Amygdala (tissue), 56 donors: Measurements from ENCODE around the gene DNAH14.
"Not testable (repeated sequence)": the region's sequence is repeated elsewhere in the genome, so short reads cannot be mapped to it uniquely, and the experiment has no call there.

Source experiments
- DNase-seq, 56 donors: peaks; one replicate each; lab custom pipeline; 2025; lab: John Stamatoyannopoulos, UW

DNAH14 gene

DNA sequence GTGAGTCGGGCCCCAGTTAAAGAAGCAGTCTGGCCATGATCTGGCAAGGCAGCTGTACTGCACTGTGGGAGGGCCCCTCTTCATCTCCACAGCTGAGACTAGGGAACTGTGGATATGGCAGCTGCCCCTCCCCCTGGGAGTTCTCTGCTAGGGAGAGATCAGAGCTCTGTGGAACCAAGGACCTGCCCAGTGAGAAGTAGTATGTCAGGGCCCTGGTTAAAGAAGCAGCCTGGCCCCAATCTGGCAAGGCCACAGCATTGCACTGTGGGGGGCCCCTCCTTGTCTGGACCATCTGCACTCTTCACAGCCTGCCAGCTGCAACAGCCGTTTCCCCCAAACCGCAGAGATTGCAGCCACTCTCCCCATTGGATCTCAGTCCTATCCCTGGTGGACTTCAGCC lies 208.5 kb downstream of the DNAH14 start:
- no peak for DNase-seq

DNA sequence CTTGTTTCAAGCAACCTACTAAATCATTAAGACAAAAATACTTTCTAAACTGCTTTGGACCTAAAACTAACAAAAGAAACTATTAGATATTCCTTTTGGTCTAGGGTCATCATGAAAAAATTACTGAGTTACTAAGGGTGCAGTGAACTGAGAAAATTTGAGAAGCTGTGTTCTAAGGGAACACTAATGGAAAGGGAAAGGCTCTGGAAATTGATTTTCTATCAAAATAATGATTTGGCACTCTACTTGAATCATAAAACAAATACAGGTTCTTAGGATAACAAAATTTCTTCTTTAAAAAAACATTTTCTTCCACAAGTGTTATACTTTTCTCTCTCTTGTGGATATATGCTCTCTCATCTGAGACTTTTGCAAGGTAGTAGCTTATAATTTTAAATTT lies 213.5 kb downstream of the DNAH14 start:
- DNase-seq = no peak

DNA sequence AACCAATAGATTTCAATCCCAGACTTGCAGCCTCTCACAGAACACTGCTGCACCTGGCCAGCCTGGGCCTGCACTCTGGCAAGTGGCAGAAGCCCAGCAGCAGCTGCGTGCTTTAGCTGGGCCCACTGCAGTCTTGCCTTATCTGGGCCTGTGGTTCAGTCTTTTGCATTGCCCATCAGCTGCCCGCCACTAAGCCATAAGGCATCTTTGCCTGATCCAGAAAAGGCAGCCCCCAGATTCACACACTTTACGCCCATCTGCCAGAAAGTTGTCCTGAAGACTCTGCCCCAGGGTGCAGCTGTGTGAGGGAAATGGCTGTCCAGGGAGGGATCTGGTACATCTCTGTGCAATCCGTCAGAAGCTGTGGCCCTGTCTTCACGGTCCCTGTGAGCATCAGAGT lies 217.0 kb downstream of the DNAH14 start:
- no peak for DNase-seq

DNA sequence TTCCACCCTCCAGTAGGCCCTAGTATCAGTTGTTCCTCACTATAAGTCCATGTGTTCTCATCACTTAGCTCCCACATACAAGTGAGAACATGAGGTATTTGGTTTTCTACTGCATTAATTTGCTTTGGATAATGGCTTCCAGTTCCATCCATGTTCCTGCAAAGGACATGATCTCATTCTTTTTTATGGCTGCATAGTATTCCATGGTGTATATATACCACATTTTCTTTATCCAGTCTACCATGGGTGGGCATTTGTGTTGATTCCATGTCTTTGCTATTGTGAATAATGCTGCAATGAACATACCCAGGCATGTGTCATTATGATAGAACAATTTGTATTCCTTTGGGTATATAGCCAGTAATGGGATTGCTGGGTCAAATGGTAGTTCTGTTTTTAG lies 218.3 kb downstream of the DNAH14 start:
- not testable (repeated sequence) for DNase-seq

DNA sequence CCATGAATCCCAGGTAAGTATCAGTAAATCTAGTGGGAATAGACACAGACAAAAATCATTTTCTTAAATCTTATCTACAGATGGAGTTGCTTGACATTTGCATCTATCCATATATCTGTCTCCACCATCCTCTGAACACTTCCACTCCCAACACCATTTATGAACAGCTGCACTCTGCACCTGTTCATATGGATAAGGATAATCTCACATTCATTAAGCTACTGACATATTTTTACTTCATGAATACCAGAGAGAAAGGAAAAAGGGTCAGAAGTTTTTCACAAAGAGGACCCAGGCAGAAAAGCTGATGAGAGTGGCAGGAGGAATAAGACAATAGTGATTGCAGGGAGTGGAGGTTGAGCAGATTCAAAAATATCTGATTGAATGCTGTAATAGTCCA lies 222.6 kb downstream of the DNAH14 start:
- no peak for DNase-seq

DNA sequence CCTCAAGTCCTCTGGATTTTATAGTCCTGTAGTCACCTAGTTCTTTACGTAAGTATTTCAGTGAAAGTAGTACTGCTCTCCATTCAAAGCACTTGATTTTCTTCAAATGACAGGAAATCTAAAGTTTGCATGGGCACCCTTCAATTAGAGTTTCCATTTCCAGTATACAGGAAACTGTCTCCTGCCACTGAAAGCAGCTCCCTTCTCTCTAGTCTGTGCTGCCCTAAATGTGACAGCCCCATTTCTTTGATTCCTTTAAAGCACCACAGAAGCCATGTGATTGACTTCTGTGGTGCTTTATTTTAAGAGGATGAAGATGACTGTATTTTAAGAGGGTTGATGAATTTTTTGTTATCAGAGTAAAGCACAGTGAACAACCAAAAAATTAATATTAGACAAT lies 226.1 kb downstream of the DNAH14 start:
- DNase-seq = no peak

DNA sequence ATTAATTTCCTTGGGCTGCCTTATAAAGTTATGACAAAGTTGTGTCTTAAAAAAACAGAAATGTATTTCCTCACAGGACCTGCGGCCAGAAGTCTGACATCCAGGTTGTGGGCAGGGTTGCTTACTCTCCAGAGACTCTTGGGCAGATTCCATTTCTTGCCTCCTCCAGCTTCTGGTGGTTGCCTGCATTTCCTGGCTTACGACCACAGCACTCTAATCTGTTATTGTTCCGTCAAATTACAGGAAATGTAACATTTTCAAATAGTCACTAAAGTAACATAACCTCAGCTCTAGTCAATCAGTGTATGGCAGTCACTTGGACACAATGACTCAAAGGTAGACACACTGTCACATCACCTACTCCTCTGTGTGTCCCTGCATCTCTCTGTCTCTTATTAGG lies 226.8 kb downstream of the DNAH14 start:
- DNase-seq = no peak

DNA sequence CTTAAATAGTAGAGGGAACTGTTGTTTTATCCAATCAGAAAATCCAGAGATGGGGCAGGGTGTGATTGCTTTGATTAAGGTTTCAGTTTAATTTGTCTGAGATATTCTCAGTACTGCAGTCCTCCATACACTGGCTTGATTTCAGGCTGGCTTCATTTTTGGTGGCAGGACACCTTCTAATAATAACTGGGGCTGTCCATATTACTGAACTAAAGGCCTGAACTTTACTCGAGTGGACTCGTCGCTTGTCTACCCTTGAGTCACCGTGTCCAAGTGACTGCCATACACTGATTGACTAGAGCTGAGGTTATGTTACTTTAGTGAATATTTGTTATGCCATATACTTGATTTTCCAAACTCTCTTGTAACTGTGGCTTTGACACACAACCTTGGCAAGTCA lies 228.8 kb downstream of the DNAH14 start:
- no peak for DNase-seq

DNA sequence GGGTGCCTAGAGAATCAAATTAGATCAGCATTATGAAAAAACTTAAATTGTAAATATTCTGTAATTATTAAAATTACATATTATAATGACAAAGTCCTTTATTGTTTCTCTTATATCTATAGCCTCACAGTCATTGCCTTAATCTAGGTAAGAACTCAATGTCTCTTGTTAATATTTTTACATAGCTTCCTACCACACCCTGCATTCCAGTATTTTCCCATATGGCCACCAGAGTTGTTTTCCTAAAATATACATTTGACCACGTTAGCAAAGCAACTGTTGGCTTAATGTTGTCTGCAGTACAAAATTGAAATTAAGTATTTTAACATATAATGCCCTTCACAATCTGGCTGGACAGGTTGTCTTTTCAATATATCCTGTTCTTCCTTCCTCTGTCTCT lies 230.3 kb downstream of the DNAH14 start:
- DNase-seq = no peak

DNA sequence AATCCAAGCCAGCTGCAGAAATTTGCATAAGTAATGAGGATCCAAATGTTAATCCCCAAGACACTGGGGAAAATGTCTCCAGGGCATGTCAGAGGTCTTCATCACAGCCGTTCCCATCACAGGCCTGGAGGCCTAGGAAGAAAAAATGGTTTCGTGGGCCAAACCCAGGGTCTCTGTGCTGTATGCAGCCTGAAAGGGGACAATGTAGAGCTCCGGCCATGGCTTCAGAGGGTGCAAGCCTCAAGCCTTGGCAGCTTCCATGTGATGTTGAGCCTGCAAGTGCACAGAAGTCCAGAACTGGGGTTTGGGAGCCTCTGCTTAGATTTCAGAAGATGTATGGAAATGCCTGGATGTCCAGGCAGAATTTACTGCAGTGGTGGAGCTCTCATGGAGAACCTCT lies 247.9 kb downstream of the DNAH14 start:
- not testable (repeated sequence) for DNase-seq

DNA sequence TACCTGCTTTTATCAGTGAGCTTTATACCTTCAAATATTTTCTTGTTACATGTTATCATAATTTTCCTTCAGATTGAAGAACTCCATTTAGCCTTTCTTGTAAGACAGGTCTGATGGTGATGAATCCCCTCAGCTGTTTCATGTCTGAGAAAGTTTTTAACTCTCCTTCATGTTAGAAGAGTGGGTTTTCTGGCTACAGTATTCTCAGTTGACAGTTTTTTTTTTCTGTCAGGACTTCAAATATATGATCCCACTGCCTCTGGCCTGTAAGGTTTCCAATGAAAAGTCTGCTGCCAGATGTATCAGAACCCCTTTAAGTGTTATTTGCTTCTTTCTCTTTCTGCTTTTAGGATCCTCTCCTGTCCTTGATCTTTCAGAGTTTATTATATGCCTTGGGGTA lies 250.2 kb downstream of the DNAH14 start:
- no peak for DNase-seq

DNA sequence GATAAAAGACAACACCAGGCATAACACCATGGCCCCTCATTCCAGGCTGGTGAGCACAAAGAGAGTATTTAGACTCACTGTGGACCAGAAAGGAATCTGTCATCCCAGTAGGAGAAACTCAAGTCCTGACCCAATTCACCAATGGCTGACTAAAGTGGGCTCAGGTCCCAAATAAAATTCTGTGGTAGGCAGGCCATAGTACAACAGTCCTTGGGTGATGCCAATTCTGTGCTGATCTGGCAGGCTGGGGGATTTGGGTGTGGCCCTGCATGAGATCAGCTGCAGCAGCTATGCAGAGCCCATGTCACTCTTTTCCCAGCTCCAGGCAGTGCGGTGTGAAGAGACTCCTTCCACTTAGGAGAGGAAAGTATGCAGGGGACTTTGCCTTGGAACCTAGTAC lies 253.2 kb downstream of the DNAH14 start:
- DNase-seq = no peak

DNA sequence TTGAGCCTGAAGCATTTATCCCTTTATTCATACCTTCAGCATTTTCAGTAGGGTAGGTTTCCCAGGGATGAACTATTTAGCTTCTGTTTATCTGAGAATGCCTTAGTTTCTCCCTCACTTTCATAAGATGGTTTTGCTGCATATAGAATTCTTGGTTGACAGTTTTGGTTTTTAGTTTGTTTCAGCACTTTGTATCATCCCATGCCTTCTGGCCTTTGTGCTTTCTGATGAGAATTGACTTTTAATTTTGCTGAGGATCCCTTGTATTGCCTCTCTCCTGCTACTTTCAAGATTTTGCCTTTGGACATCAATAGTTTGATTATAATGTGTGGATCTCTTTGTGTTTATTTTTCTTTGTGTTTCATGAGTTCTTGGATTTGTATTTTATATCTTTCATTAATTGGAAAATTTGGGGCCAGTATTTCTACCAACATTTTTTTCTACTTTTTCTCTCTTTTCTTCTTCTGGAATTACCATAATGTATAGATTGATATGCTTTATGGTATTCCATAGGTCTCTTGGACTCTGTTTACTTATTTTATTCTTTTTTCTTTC lies 261.8 kb downstream of the DNAH14 start:
- no peak for DNase-seq

DNA sequence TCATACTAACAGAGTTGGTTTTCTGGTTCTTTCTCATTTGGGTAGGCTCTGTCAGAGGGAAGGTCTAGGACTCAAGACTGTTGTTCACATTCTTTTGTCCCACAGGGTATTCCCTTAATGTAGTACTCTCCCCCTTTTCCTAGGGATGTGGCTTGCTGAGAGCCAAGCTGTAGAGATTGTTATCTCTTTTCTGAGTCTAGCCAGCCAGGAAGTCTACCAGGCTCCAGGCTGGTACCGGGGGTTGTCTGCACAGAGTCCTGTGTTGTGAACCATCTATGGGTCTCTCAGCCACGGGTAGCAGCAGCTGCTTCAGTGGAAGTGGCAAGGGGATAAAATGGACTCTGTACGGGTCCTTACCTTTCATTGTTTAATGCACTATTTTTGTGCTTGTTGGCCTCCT lies 272.0 kb downstream of the DNAH14 start:
- DNase-seq = no peak

DNA sequence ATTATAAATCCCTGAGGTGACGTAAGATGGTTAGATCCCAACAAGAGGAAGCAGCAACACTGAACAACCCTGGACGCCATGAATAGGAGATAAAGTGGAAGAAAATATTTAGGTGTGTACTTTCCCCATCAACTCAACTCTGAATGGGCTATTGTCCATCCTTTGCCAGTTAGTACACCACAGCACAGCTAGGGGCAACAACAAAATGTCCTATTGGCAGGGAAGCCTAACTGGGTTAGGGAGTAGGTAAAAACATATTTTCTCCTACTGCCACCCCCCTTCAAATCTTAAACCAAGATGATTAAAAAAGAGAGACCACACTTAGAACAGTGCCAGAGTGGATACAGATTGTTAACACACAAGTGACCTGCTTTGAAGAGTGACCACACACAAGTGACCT lies 278.3 kb downstream of the DNAH14 start:
- no peak for DNase-seq

DNA sequence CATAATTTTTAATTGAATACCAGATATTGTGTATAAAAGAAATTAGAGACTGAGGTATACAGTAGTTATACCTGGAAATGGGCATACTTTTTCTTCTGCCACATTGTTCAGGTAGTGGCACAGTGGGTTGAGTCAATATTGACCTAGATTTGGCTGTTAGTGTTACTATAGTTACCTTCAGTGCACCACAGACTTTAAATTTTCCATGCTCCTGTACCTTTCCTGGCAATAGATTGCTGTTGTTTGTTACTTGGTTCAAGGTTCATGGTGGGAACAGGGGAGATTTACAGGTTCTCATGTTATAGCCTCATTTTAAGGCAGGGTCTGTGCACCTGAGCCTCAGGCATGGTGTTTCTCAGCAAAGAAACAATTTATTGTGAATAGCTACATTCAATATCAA lies 279.7 kb downstream of the DNAH14 start:
- DNase-seq = no peak

DNA sequence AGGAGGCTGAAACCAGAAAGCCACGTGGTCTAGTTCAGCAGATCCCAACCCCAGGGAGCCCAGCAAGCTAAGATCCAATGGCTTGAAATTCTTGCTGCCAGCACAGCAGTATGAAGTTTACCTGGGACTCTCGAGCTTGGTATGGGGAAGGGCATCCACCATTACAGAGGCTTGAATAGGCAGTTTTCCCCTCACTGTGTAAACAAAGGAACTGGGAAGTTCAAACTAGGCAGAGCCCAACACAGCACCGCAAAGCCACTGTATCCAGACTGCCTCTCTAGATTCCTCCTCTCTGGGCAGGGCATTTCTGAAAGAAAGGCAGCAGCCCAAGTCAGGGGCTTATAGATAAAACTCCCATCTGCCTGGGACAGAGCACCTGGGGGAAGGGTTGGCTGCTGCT lies 280.7 kb downstream of the DNAH14 start:
- not testable (repeated sequence) for DNase-seq

DNA sequence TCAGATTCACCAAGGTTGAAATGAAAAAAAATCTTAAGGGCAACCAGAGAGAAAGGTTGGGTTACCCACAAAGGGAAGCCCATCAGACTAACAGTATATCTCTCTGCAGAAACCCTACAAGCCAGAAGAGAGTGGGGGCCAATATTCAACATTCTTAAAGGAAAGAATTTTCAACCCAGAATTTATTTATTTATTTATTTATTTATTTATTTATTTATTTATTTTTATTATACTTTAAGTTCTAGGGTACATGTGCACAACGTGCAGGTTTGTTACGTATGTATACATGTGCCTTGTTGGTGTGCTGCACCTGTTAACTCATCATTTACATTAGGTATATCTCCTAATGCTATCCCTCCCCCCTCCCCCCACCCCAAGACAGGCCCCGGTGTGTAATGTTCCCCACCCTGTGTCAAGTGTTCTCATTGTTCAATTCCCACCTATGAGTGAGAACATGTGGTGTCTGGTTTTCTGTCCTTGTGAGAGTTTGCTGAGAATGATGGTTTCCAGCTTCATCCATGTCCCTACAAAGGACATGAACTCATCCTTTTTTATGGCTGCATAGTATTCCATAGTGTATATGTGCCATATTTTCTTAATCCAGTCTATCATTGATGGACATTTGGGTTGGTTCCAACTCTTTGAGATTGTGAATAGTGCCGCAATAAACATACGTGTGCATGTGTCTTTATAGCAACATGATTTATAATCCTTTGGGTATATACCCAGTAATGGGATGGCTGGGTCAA lies 282.4 kb downstream of the DNAH14 start:
- not testable (repeated sequence) for DNase-seq

DNA sequence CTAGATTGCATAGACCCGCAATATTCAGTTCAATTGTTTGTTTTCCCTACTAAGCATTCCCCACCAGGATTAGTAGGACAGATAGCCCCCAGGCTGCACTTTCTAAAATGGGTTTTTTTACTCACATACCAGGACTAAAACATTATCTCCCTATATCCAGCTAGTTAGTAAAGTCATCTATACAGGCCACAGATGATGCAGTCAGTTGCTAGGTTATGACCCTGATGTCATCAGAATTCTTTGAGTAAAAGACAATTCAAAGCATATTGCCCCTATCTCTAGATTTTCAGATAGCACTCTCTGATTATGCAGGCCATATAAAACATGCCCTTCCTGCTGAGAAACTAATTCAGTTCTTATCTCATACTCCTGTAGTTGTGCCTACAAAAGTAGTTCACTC lies 294.8 kb downstream of the DNAH14 start:
- DNase-seq = no peak

DNA sequence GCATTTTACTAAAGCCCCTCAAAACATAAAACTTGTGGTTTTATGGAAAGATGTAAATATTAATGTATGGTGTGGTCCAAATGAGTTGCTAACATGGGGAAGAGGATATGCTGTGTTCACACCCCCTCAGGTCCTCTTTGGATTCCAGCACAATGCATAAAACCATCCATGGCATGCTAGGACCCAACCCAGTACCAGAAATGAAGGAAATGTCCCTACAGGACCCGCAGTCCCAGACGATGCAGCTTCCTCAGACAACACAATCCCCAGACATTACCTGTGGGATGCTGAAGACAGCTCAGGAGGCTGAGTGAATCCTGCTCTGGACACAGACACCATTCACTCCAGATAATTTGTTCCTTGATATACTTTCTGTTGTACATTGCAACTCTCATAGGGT lies 296.2 kb downstream of the DNAH14 start:
- DNase-seq = no peak

DNA sequence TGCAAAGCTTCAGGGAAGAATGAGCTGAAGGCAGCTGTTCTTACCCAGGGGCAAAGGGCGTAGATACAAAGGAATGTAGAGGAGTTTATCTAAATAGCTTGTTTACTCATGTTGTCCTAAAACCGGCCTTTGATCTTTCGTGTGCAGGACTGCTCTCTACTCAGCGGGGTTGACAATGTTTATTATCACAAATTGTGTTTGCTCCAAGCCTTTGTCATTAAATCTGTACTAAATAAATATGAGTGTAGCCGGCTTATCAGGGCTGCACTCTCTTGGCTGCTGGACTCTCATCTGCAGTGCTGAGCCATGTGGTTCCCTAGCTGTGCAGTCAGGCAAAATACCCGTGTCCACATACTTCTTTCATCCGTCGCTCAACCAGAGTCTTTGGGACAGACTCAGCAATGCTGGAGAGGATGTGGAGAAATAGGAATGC lies 299.4 kb downstream of the DNAH14 start:
- no peak for DNase-seq

DNA sequence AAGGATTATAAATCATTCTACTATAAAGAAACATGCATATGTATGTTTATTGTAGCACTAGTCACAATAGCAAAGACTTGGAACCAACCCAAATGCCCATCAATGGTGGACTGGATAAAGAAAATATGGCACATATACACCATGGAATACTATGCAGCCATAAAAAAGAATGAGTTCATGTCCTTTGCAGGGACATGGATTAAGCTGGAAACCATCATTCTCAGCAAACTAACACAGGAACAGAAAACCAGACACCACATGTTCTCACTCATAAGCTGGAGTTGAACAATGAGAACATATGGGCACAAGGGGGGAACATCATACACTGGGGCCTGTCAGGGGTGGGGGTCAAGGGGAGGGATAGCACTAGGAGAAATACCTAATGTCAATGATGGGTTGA lies 300.0 kb downstream of the DNAH14 start:
- DNase-seq = not testable (repeated sequence)

DNA sequence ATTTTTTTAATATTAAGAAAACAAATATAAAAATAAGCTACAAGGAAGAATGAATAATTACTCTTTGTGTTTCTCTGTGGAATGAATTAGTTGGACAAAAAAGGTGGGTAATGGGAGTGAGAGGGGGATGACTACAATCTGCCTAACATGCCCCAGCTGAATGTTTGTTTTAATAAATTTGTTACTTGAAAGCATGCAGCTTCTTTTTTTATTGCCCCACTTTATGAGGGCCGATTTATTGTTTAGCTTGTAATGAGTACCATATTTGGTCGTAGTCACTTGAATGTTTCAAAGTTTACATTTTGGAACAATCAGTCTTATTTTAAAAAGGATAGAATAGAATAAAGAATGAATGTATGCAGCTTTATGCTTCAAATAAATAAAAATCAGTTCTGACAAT lies 301.0 kb downstream of the DNAH14 start:
- DNase-seq = no peak
